Measurements from ENCODE around the gene CACNA1S. TPM values are rescaled to one million over a fixed set of nuclear protein-coding genes. Genes with fewer than 3 reads are reported as not detected.

Gene CACNA1S
- total RNA-seq, 1 donor from 2014 or later = 0.55 TPM

DNA sequence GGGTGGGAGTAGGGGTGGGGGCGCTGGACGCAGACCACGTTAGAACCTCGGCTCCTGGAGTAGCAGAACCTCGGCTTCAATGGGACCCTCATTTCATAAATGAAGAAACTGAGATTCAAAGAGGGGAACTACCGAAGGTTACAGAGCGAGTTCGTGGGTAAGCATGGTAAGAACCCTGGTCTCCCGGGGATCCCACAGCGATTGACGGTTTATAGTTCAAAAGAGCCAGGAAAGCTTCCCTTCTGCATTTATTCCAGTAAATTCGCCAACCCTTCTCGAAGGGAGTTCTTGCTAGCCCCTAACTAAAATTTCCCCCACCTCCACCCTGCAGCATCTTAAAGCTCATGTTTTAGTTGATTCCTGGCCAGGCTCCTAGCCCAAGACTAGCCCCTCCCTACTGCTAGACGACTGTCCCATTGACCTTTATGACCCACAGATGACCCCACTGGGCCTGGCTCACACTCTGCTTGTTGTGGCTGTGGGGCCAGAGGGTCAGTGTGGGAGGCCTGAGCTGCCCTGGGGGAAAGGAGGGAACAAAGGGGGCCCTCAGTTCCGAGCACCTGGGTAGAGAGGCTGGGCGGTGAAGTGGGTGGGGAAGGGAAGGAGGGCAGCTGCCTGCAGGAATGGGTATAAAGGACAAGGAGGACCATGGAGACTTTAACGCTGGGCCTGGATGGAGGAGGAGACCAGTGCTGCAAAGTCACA, 88.2 kb downstream of the CACNA1S start:
- DNase-seq = no peak
- Histone ChIP-seq H3K4me1 (peaks cover 64% of the 10 kb centered on the region), H3K4me3 (no peak overlapping the region), H3K9me3 (no peaks in the 10 kb centered on the region), H3K36me3 (no peaks in the 10 kb centered on the region), H3K27me3 (no peaks in the 10 kb centered on the region), H3K27ac (no peak overlapping the region)
- no peak for ATAC-seq
- TF ChIP-seq, protein P1, sequence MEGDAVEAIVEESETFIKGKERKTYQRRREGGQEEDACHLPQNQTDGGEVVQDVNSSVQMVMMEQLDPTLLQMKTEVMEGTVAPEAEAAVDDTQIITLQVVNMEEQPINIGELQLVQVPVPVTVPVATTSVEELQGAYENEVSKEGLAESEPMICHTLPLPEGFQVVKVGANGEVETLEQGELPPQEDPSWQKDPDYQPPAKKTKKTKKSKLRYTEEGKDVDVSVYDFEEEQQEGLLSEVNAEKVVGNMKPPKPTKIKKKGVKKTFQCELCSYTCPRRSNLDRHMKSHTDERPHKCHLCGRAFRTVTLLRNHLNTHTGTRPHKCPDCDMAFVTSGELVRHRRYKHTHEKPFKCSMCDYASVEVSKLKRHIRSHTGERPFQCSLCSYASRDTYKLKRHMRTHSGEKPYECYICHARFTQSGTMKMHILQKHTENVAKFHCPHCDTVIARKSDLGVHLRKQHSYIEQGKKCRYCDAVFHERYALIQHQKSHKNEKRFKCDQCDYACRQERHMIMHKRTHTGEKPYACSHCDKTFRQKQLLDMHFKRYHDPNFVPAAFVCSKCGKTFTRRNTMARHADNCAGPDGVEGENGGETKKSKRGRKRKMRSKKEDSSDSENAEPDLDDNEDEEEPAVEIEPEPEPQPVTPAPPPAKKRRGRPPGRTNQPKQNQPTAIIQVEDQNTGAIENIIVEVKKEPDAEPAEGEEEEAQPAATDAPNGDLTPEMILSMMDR (IDR thresholded peaks at IDR 0.05) = no peak
- intact Hi-C loops (cut with DNase I) = no loop called here

DNA sequence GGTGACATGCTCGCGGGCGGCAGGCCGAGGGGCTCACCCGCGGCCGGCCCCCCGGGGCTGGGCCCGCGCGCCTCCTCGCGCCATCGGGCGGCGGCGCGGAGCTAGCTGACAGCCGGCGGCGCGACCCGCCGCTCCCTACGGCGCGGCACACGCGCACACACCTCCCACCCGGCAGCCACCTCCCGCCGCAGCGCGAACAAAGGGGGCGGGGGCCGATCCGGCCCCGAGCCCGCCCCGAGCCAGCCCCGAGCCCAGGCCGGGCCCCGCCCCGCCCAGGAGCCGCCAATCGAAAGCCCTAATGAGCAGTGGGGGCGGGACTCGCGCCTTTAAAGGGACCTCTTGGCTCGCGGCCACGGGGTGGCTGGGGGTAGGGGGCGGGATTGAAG, 88.7 kb downstream of the CACNA1S start, which contains the start of gene KIF21B:
Gene KIF21B, minus strand, starts transcription at position 198 of the 386 bp plus-strand sequence. CDS start 331 bp downstream, outside the sequence.
- H3K4me1 ChIP-seq = peaks cover 58% of the 10 kb centered on the region
- DNase-seq = peak; percentile 92
- no peaks in the 10 kb centered on the region for H3K36me3 ChIP-seq
- ATAC-seq = peak; percentile 87
- no peaks in the 10 kb centered on the region for H3K27me3 ChIP-seq
- peak within 1 kb of the TSS; percentile 63 for H3K4me3 ChIP-seq
- no peaks in the 10 kb centered on the region for H3K9me3 ChIP-seq
- TF ChIP-seq, protein P1 (IDR thresholded peaks at IDR 0.05) = no peak
- H3K27ac ChIP-seq = peak within 1 kb of the TSS; percentile 60
- intact Hi-C loops (cut with DNase I) = no loop called here

DNA sequence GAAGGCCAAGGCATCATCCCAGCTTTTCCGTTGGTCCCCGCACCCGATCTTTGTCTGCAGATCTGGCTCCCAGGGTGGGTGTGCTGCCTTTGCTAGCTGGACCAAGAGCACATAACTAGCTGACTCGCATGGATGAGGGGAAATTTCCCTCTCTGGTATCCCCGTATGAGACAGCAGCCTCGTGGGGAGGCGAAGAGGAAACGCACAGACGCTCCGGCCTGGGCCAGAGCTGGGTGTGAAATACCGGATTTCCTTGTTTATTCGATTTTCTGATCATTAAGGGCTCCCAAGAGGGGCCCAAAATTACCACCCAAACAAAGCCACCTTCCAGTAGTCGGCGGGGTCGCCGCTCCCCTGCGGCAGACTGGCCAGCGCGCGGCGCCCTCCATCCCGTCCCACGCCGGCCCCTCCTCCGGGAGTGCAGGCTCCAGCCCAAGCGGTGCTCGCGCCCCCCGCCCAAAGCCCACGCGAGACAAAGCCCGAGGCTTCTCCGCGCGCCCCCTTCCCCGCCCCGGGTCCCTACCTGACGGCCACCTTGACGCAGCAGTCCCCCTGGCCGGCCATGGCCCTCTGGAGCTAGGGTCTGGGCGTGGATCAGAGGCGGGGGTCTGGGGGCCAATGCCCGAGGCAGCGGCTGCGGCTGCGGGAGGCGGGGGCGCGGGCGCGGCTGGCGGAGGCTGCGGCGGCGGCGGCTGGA, 89.3 kb downstream of the CACNA1S start:
- no peaks in the 10 kb centered on the region for H3K9me3 ChIP-seq
- ATAC-seq (no peak), DNase-seq (no peak)
- no peaks in the 10 kb centered on the region for H3K27me3 ChIP-seq
- TF ChIP-seq, protein P1 (IDR thresholded peaks at IDR 0.05) = no peak
- H3K4me1 ChIP-seq = peaks cover 57% of the 10 kb centered on the region
- intact Hi-C loops (cut with DNase I) = no loop called here
- peak overlapping the region; percentile 63 for H3K4me3 ChIP-seq
- H3K36me3 ChIP-seq = no peaks in the 10 kb centered on the region
- peak overlapping the region; percentile 60 for H3K27ac ChIP-seq

DNA sequence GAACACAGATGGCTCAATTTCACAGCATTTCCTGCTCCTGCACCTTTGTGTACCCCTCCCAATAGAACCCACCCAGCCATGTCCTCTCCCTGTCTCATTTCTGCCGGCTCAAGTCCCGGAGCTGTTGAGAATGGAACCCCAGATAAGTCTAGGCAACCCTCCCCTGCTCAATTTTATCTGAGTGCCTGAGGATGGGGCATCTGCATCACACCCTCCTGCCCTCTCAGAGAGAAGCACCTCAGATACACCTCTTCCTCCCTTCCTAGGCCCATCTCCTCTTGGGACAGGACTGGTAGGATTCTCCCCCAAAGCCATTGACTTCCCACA, 89.8 kb downstream of the CACNA1S start:
- TF ChIP-seq, protein P1 (IDR thresholded peaks at IDR 0.05) = no peak
- intact Hi-C loops (cut with DNase I) = no loop called here
- Histone ChIP-seq H3K9me3 (no peaks in the 10 kb centered on the region), H3K4me1 (peaks cover 56% of the 10 kb centered on the region), H3K36me3 (no peaks in the 10 kb centered on the region), H3K27me3 (no peaks in the 10 kb centered on the region), H3K4me3 (peak overlapping the region; percentile 63), H3K27ac (no peak overlapping the region)
- DNase-seq = no peak
- ATAC-seq = no peak

DNA sequence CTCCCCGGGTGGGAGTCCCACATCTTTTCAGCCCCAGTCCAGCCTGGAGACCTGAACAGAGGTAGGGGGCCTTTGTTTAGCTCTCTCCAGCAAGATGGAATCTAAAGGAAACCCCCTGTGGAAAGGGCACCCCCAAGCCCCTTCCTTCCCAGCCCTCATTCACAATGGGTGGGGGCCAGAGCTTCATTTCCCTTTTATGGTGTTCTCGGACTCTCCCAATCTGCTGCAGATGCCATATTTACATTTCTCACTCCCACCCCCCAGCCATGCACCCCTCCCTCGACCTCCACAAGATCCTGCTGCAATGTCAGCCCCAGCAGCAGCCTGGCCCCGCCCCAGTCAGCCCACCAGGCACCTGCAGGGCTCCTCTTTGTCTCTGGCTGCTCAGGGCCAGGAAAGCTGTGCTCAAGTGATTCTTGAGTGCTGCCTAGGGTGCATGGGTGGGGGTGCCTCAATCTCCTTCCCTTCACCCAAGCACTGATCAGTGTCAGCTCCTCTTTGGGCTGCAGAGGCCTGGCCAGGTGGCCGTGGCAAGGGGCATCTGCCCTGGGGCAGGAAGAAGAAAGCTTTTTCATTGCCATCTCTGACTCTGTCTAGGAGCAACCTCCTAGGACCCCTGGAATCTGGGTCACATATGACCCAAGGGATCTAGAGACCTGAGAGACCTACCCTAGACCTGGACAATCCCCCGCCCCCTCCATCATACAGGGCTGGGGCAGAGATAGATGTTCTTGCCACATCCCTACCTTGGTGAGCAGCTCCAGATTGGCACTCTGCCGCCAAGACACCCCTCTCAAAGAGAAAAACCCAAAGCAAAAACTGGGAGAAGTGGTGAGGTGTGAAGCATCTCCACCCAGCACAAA, 90.4 kb downstream of the CACNA1S start:
- peak overlapping the region; percentile 63 for H3K4me3 ChIP-seq
- no peaks in the 10 kb centered on the region for H3K27me3 ChIP-seq
- ATAC-seq (no peak), DNase-seq (no peak)
- TF ChIP-seq, protein P1 (IDR thresholded peaks at IDR 0.05) = no peak
- no peaks in the 10 kb centered on the region for H3K9me3 ChIP-seq
- H3K36me3 ChIP-seq = no peaks in the 10 kb centered on the region
- intact Hi-C loops (cut with DNase I) = no loop called here
- no peak overlapping the region for H3K27ac ChIP-seq
- peaks cover 55% of the 10 kb centered on the region for H3K4me1 ChIP-seq

Measured in upper lobe of right lung (tissue), 1 donor.